HG02840 (cell line): ENCODE results near the gene CA4.

ENCODE experiments used
- ATAC-seq: cut with Tn5 transposase; IDR thresholded peaks from one replicate; pipeline ENCODE4 v1.9.1; 2021; ENCODE audit warnings: mild to moderate bottlenecking, moderate library complexity, moderate number of reproducible peaks; ENCODE audit not compliant: unreplicated experiment, low FRiP score

Gene CA4

DNA sequence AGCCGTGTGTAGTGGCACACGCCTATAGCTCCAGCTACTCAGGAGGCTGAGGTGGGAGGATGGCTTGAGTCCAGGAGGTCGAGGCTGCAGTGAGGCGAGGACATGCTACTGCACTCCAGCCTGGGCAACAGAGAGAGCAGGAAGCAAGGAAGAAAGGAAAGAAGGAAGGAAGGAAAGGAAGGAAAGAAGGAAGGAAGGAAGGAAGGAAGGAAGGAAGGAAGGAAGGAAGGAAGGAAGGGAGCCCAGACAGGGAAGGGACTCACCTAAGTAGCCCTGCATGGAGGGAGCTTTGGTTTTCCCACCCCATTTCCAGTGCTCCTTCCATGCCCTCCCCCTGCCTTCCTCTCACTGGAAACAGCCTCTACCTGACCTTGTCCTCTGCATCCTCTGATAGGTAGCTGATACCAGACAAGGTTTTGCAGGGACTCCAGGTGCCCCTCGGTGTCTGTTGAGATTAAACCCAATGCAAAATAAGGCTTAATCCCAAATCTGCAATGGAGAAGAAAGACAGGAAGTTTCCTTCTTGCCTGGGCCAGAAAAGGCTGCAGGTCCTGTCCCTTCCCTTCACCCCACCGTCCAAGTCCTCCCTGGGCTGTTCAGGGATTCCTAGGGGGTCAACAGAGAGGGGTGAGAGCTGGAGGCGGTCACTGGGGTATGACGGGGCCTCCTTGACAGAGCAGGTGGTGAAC is 21.5 kb upstream of the CA4 start:
- no peak for ATAC-seq

DNA sequence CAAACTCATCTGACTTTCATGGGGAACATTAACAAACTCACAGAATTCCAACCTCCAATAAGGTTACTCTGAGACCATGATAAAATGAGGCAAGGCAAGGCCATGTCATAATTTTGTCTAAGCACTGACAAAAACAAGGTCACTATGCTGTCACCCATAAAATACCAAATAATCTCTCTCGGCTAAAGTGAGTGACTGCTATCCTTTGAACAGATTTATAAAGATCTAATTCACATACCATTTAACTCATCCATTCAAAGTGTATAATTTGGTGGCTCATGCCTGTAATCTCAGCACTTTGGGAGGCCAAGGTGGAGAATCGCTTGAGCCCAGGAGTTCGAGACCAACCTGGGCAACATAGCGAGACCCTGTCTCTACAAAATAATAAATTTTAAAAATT is 20.6 kb upstream of the CA4 start:
- ATAC-seq = no peak

DNA sequence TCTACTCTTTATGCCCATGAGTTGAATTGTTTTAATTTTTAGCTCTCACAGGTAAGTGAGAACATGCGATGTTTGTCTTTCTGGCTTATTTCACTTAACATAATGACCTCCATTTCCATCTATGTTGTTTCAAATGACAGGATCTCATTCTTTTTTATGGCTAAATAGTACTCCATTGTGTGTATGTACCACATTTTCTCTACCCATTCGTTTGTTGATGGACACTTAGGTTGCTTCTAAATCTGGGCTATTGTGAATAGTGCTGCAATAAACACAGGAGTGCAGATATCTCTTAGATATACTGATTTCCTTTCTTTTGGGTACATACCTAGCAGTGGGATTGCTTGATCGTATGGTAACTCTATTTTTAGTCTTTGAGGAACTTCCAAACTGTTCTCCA is 19.3 kb upstream of the CA4 start:
- no peak for ATAC-seq

DNA sequence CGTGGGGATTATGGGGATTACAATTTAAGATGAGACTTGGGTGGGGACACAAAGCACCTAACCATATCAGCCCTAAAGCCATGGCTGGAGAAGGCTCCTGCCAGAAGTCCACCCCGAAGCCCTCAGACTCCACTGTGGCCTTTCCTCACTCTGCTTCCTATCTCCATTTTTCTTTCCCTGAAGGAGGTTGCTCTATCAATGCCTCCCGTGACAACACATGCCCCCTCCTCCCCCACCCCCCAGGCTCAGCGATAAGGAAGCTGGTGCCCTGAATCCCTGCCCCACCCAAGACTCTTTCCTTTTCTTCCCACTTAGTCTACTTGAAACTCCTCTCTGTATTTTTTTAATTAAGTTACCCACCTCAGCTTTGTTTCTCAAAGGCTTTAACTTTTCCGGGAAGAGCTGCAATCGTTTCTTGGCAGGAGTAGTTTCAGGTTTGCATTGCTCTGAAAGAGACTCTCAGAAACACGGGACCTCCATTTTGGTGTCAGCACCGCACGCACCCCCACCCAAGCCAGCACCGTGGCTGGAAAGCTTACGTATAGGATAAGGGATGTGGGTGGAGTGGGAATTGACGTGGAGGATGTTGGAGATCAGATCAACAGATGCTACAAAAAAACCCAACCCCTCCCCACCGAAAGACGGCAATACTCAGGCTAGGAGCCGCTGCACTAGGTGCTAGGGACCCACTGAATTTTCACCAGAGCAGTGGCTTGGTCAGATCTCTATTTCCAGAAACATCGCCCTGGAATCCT is 15.2 kb upstream of the CA4 start:
- ATAC-seq = peak; percentile 10

DNA sequence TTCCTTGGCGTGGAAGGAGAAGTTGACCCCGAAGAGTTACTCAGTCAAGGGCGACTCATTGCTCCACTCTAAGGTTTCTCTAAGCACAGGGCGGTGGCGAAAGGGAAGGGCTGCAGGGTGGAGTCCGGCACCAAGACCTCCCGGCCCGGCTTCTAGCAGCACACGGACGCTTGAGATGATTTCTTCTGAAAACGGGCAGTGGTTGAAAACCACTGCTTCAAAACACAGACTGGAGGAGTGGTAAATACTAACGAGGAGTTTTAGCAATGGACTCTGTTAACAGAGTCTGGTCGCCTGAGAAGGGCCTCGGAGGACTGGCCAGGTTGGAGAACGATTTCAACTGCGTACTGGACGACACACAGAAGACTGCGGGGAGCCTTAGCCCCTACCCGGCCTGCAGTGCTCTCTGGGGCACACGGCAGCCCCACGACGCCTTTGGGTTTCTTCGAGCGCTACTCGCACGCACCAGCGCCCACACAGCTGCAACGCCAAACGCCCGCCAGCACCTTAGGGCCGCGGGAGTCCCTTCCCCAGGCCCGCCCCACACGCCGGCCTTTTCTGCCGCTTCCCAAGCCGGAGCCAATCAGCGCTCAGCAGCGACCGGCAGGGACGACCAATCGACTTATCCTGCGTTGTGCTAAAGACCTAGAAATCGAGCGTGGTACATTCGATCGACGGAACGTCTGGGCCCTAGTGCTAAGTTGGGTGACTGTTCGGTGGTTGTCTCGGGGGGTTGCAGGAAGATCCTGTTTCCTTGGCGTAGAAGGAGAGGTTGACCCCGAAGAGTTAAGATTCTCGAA is 14.4 kb upstream of the CA4 start:
- ATAC-seq = peak; percentile 75

DNA sequence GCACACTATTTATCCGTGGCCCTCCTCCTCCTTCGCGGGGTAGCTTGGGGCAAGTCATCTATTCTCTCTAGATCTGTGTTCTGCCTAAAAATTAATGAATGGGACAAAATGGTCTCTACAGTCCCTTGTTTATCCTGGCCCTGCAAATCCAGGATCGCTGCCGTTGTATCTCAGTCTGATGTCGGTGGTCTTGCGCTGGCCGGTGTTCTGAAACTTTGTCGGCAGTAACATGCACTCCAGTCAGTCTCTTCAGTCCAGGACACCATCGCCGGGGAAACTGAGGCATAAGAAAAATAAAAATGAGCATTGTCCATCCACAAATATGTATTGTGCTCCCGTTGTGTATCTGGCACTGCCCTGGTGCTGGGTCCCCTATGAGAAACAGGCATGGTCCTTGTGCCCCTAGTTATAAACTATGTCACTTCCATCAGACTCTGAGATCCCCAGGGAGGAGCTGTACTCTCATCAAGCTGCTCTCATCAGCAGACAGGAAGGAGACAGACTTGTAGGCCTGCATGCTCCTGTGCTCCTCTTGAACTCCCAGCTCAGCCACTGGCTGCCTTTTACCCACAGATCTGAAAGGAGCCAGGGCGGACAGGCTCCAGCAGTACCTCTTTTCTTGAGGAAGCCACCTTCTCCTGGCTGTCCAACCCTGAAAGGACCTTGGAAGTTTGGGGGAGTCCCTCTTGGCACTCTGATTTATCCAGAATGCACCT is 13.7 kb upstream of the CA4 start:
- ATAC-seq = no peak

DNA sequence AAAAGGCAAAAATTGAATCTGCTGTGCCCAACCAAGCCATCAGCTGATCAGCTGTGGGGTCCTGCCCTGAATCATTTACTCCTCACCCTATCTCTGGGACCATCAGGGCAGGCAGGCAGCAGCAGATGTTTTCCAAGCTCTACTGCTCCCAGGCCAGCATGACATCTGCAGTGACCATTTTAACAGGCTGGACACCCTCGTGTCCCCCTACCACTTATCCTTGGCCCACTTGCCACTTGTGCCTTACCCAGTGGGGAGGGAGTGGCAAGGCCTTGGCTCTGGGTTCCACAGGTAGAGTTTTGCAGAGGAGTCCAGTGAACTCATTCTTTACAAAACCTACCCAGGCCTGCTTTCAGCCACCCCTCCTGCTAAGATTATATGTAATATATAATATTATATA is 12.0 kb upstream of the CA4 start:
- ATAC-seq = no peak

DNA sequence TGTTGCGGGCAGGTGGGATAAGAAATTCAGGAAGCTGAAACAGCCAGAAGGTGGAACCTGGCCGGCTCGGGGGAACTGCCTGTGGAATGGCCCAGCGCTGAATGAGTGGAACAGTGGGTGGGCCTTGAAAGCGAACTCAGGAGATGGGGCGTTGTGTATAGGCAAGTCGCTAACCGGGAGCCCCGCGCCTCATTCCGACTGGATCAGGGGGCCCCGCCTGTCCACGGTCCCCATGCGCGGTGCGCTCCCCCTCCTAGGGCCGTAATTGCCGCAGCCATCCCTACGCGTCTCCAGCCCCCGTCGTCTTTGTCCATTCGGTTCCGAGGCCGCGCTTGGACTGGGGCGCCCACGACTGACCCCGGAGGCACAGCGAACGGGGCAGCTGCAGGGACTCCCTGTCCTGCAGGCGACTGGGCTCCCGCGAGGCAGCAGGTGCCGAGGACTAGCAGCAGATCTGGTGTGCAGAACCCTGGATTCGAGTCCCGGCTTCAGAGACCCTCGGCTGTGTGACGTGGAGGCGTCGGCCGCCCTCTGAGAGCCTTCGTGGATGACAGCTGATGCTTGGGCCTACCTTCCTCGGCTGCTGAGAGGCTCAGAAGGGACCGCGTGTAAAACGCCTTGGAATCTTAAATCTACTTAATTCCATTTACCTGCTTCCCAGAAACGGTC is 10.9 kb upstream of the CA4 start:
- ATAC-seq = no peak

DNA sequence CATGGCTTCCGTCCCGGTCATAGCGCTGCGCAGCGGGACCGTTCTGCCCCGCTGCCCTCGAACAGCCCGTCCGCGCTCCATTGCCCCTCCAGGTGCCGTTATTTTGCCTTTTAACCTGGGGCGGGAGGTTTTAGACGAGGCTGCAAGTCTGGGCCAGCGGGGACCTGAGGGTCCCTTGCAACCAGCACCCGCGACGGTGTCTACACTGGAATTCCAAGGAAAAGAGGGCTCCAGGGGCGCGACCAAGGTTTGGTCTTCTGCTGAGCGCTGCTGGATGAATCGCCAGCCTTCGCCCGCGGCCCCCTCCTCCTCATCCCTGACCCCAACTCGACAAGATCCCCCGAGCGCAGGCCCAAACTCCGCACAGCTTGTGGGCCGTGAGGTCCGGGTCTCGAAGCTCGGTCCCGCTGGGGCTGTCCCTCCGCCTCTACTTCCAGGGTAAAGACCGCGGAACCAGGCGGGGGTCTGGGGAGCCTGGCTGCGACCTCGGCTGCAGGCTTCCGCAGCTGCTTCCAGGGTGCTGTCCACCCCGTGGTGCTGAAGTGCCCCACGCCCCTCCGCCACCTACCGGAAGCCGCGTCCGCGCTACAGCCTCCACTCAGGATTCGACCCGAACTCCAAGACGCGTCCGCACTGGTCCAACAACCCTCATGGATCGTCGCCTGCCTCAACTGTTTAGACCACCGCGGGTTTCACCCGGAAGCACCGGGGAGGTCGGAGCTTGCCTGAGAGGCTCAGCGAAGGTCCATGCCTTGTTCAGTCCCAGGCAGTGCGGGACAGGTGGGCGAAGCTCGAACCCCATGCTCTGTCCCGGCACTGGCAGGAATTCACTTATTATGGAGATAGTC is 10.1 kb upstream of the CA4 start:
- ATAC-seq = no peak

DNA sequence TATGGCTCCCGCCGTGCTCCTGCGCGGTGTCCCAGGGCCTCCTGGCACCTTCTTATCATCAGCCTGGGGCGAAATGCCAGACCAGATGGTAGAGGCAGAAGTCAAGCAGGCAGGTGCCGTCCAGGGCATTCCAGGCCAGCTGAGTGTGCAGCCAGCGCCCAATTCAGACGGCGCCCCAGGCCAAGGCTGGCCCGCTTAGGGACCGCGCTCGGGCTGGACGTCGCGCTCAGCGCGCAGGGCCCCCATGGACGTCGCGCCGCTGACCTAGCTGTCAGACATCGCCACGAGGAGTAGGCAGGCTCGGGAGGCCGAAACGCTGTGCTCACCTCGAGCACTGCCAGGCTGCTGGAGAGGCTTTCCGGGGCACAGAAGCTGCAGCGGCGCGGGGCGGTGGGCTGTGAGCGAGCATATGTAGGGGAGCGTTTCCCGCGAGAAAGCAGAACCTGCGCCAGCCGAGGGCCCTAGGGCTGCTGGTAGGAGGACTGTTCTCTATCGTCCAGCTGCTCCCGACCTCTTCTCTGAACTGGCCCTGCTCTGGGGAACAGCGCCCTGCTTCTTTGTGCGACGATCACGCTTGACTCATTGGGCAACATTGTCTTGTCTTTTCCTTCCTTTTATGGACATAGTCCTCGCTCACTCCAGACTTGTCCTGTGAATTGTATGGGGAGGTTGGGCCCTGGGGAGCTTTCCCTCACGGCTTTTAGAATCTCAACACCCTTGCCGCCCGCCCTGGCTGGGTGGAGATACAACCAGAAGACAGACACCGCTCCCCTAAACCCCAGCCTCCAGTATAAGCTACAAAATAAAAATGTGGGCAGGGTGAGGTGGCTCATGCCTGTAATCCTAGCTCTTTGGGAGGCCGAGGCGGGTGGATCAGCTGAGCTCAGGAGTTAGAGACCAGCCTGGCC is 8.4 kb upstream of the CA4 start:
- no peak for ATAC-seq

DNA sequence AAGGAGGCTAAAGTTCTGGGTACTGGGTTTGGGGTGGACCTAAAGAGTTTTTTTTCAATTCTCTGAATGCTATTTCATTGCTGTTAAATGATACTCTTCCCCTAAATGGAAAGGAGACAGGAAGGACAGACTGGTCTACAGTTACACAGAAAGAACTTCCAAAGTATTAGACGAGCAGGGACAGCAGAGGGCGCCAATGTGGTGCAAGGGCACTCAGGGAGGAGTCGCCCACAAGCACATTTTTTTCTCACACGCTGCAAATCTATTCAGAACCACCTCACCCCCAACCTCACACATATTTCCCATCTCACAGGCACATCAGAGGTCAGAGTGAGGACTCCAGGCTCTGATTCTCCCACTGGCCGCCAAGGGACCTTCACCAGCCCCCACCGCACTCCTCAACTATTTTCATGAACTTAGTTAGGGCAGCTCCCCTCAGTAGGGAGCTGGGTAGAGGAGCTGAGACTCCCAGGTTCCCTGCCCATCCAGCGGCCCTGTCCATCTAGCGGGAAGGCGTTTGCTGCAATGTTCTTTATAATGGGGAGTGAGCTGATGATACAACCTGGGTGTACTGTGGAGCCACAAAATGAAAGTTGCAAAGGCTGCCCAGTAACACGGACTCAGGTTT is 6.8 kb upstream of the CA4 start:
- ATAC-seq = no peak

DNA sequence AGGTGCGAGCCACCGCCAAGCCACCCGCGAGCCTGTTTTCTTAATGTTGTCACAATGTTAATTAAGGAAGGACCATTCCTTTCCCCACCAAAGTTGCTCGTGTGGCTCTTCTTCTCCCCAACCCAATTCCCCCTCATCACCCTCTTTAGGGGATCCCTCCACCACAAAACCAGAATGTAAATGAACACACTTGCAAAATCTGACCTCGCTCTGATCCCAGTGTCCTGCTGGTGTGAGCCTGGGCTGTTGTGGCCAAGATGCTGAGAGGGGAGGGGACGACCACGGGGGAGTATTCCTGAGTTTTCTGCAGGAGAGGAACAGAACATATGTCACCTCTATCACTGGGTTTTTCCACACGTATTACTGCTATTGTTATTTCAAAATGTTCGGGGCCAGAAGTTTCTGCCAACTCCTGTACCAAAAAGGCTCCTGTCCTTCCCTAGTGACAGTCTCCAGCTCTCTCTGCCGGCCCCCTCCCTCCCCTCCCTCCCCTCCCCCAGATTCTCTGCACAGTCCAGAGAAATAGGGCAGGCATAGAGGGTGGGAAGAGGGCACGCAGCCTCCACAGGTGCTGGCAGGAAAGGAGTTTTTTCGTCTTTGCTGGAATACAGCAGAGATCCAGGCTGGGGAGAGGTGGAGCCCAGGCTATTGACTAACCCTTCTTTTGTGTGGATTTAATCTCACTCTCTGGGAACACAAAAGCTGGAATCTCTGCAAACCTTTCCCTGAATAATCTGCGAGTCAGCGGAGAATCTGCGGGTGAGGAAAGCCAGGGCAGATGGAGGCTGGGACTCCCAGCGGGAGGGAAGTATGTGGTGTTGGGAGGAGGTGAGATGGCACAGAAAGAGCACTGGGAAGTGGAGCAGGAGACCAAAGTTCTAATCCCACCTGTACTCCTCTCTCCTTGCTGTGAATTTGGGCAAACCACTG is 4.5 kb upstream of the CA4 start:
- no peak for ATAC-seq

DNA sequence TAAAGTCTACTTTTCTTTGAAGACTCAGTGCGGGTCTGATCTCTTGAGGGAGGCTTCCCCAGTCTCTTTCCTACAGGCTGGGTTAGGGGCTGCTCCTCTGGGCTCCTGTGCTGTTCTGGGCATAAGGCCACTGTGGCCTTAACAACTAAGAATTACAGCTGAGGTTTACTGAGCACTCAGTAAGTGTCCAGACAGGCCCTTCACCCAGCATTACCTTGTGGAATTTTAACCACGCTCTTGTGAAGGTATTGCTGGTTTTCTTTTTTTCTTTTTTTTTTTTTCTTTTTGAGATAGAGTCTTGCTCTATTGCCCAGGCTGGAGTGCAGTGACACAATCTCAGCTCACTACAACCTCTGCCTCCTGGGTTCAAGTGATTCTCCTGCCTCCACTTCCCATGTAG is 3.6 kb upstream of the CA4 start:
- no peak for ATAC-seq

DNA sequence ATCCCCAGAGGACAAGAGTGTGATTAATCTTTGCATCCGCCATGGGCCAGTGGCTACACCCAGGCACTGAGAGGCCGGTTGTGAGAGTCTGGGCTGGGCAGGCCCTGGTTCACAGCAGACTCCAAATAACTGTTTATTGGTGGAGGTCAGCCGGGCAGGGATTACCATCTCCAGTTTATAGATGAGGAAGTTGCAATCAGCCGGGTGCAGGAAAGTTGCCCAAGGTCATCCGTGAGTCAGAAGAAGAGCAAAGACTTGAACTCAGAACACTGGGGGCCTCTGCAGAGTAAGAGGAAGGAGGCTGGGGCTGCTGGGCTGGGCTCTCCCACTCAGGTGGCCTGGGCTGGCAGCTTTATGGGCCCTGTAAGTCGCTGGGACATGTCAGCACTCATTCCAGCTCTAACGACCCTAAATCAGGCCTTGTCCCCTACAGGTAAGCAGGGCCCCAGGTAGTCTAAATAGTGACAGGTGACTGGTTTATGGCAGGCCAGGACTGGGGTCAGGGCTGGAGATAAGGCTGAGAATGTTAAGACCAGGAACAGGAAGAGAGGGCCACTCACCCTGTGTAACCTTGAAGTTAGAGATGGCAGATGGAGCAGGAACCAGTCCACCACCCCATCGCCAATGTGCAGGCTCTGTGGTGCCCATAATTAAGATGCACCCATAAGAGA is 2.1 kb upstream of the CA4 start:
- ATAC-seq = no peak

DNA sequence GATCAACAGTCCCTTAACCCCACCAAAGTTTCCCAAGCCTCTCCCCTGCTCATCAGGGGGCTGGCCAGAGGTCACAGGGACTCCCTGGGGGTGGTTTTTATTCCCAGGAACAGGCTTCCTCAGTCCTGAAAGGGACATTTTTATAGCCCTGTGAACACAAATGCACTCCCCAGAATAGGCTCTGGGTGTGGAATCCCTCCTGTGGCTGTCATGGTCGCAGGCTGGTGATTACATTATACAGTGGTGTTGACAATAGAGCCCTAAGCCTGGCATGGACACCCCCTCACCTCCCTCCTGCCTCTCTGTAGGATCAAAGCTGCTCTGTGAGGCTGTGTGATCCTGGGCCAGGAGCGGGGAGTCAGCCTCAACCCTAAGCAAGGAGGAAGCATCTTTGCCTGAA is 1.4 kb upstream of the CA4 start:
- ATAC-seq = no peak

DNA sequence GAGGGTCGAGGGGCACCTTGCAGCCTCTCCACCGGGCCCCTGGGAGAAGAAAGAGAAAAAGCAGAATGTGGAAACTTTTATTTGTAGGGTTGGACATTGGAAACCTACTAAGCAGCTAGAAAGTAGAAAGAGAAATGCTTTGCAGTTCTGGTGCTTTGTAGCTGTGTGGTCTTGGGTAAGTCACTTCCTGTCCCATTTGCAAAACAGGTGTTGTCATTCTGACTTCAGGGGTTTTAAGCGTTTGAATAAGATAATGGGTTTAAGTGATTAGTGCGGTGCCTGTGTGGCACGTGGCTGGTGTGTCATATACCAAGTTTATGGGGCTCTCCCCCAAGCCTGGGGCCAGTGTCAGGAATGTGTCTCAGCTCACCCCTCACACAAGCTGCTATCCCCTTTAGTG is 1.6 kb downstream of the CA4 start:
- ATAC-seq = no peak
